HG02763 (cell line): ENCODE data around the gene SLC2A9.
"Not testable (repeated sequence)": the region's sequence is repeated elsewhere in the genome, so short reads cannot be mapped to it uniquely, and the experiment has no call there.

Experiments
- ATAC-seq: cut with Tn5 transposase; IDR thresholded peaks from one replicate; pipeline ENCODE4 v1.9.1; 2021; ENCODE audit warnings: mild to moderate bottlenecking, moderate library complexity; ENCODE audit not compliant: unreplicated experiment

Gene SLC2A9

GRCh38 chr4:9847968-9848748 is 173.1 kb downstream of the SLC2A9 start:
- no peak for ATAC-seq

- ATAC-seq, result no peak
Measured at GRCh38 chr4:9845791-9846493, 175.4 kb downstream of the SLC2A9 start.

- no peak for ATAC-seq
Measured at GRCh38 chr4:9841072-9841471, 180.2 kb downstream of the SLC2A9 start.

DNA sequence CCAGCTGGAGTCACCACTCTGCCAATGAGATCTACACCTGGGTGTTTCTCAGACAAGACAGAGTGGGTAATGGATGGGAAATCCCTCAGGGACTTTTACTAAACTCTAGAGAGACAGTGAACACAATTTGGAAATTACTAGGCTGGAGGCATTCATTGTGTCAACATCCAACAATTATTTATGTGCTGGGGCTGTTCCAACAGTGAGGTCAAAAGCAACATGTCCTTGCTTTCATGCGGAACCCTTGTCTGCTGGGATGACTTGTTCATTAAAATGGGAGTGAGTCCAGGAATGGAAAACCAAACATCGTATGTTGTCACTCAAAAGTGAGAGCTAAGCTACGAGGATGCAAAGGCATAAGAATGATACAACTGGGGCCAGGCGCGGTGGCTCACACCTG is 185.9 kb downstream of the SLC2A9 start:
- ATAC-seq, result no peak

GRCh38 chr4:9833421-9833820 is 187.9 kb downstream of the SLC2A9 start:
- no peak for ATAC-seq

- ATAC-seq, result no peak
Measured at GRCh38 chr4:9832640-9833039, 188.7 kb downstream of the SLC2A9 start.

- ATAC-seq, result no peak
Measured at GRCh38 chr4:9826551-9826950, 194.7 kb downstream of the SLC2A9 start.

- ATAC-seq, result no peak
Measured at GRCh38 chr4:9825049-9825448, 196.2 kb downstream of the SLC2A9 start.

- ATAC-seq, result no peak
Measured at GRCh38 chr4:9820343-9820742, 201.0 kb downstream of the SLC2A9 start.

DNA sequence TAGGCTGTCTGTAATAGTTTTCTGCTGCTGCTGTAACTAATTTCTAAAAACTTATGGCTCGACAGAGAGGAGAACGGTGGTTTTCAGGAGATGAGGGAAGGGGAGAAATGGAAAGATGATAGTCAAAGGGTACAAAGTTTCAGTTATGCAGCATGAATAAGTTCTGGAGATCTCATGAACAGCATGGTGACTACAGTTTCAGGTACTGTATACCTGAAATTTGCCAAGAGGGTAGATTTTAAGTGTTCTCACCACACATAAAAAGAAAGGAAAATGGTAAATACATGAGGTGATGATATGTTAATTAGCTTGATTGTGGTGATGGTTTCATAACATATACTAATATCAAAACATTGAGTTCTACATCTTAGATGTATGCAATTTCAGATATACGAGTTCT is 205.0 kb downstream of the SLC2A9 start:
- ATAC-seq, result no peak

DNA sequence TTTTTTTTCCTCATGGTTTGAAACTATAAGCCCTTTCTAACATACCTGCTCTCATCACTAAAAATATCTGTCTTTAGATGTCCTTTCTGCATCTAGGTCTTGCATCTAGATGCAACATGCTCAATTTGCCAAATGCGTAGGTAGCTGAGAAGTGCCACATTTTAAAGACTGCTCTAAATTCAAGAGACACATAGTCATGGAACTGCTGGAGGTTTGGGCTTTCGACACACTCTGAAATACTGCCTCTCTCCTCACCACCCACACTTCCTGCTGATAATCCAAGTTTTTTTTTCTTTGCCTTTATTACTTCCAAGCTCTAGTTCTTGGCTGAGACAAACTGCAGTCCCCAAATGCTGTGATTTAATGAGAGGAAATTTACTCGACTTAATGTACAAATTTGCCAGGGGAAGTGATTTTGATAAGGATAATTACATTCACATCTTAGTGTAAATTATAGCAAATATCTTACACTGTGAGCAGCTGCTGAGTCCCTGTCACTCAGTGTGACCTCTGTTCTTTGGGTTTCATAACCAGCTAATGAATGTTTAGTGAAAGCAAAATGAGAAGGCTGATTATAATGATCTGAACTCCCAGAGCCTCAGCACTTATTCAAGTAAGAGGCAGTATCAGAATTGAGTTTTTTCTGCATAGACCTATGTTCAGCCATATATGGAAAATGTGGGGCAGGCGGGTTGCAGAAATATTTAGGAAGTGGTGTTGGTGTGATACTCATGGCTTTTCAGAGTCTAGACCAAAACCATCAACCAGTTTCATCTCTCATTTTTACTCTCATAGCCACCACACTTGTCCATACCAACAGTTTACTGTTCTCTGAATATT is 208.6 kb downstream of the SLC2A9 start:
- peak; percentile 75 for ATAC-seq

DNA sequence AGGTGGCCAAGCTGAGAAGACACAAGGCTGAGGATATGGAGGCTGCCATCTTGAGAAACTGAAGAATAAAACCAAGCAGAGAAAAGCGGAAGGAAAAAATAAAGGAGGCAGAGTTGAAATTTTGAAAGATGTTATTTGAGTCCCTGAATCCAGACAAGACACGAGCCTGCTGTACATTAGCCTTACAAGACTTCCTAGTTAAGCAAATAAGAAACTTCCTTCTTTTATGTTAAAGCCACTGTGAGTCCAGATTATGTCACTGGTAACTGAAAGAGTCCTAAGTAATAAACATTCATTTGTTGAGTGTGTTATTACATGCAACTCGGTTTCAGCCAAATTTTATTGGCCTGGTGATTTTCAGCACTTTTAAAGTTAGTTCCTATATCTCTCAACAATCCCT is 209.5 kb downstream of the SLC2A9 start:
- ATAC-seq, result no peak

GRCh38 chr4:9808077-9808476 is 213.2 kb downstream of the SLC2A9 start:
- ATAC-seq, result no peak

DNA sequence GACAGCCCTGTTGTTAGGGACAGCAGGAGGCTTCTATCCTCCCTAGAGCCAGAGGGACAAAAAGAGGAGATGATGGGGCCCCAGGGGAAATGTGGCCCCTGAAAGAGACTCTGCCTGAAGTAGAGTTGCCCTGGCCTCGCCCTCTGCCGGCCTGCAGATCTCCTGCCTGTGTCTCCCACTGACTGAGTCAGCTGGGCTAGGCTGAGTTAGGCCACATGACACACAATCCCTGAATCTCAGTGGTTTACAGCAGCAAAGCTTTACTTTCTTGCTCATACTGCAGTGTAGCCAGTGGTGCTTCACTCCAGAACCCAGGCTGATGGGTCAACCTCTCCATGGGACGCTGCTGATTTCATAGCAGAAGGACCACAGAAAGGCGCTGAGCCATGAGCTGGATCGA is 216.4 kb downstream of the SLC2A9 start:
- ATAC-seq, result no peak

- no peak for ATAC-seq
Measured at GRCh38 chr4:9800848-9801247, 220.4 kb downstream of the SLC2A9 start.

GRCh38 chr4:9796641-9797040 is 224.7 kb downstream of the SLC2A9 start:
- not testable (repeated sequence) for ATAC-seq

- no peak for ATAC-seq
Measured at GRCh38 chr4:9792381-9792780, 228.9 kb downstream of the SLC2A9 start.

- not testable (repeated sequence) for ATAC-seq
Measured at GRCh38 chr4:9785891-9786290, 235.4 kb downstream of the SLC2A9 start.

DNA sequence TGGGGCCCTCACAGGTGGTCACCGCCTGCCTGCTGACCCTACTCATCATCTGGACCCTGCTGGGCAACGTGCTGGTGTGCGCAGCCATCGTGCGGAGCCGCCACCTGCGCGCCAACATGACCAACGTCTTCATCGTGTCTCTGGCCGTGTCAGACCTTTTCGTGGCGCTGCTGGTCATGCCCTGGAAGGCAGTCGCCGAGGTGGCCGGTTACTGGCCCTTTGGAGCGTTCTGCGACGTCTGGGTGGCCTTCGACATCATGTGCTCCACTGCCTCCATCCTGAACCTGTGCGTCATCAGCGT is 239.2 kb downstream of the SLC2A9 start:
- no peak for ATAC-seq

DNA sequence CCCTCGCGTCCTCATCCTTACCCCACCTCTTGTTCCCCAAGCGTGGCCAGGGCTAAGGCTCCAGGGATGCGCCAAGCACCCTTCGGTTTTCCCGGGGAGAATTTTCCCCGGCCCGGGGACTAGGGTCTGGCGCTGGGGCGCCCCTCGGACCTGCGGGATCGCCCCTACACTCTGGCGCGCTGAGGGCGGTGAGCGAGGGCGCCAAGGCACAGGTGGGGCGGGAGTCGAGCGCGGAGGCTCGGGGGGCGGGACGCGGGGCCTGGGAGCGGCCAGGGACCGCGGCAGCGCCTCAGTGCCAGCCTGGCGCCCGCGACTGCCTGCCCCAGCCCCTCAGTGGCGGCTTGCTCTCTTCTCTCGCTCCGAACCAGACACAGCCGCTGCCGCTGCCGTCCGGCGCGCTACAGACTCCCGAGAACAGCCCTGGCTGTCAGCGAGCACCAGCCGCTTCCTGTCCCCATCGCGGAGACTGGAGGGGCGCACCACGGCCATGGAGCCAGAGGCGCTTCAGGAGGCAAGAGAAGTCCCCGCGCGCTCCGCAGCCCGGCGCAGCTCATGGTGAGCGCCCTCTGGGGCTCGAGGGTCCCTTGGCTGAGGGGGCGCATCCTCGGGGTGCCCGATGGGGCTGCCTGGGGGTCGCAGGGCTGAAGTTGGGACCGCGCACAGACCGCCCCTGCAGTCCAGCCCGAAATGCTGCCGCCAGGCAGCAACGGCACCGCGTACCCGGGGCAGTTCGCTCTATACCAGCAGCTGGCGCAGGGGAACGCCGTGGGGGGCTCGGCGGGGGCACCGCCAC is 239.8 kb downstream of the SLC2A9 start, which contains the start of gene DRD5:
Gene DRD5, plus strand, starts transcription at position 292 of the 793 bp plus-strand sequence. Its CDS starts 396 bp downstream, at position 688.
- ATAC-seq, result no peak
